Activated CD8-positive, alpha-beta memory T cell treated with anti-CD3 and anti-CD28 coated beads for 4 hours (primary cell): ENCODE data around the gene DUSP28.
"Not testable (repeated sequence)": the region's sequence is repeated elsewhere in the genome, so short reads cannot be mapped to it uniquely, and the experiment has no call there.

Experiments used
- DNase-seq, 2 donors: peaks; one replicate each; pipeline ENCODE4 v3.0.0-alpha.2; 2020; ENCODE audit warnings: low read depth in 2 of 2

The DUSP28 gene

DNA sequence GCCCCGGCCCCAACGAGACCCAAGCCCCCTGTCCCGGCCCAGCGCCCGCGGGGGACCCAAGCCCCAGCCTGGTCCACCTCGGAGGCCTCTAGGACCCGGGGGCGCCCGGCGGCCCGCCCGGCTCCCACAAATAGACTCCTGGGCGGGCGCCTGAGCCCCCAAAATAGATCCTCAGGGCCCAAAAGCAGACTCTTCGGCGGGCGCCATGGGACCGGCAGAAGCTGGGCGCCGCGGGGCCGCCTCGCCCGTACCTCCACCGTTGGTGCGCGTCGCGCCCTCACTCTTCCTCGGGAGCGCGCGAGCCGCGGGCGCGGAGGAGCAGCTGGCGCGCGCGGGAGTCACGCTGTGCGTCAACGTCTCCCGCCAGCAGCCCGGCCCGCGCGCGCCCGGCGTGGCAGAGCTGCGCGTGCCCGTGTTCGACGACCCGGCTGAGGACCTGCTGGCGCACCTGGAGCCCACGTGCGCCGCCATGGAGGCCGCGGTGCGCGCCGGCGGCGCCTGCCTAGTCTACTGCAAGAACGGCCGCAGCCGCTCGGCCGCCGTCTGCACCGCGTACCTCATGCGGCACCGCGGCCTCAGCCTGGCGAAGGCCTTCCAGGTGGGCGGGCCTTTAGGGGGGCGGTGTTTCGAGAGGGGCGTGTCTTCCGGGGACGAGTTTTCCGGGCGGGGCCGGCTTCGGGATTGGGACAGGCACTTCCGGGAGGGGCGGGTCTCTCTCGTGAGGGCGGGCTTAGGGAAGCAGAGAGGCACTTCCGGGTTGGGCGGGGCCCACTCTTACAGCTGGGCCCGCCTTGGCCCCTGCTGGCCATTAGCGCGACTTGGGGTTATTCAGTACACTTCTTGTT, 545 bp downstream of the DUSP28 start:
- peak; percentile 99 for DNase-seq

DNA sequence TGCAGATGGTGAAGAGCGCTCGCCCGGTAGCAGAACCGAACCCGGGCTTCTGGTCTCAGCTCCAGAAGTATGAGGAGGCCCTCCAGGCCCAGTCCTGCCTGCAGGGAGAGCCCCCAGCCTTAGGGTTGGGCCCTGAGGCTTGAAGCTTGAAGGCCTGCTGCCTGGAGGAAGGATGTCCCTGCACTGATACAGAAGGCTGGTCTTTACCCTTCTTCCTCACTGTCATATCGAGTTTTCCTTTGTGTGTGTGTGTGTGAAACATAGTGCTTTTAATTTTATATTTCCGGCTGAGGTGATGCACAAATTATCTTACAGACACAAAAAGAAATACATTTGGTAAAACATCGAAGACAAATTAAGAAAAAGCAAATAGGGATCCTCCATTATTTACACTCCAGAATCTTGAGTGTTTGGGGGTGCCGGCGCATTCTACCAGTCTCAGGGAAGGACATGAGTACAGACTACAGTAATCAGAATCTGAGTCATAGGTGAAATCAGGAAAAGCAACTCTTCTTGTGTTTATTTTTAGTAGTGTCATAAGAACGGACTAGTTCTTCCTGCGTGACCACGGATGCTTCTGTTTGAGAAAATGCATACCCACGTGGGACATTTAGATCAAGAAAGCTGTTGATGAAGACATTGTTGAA, 1.3 kb downstream of the DUSP28 start:
- DNase-seq = no peak

DNA sequence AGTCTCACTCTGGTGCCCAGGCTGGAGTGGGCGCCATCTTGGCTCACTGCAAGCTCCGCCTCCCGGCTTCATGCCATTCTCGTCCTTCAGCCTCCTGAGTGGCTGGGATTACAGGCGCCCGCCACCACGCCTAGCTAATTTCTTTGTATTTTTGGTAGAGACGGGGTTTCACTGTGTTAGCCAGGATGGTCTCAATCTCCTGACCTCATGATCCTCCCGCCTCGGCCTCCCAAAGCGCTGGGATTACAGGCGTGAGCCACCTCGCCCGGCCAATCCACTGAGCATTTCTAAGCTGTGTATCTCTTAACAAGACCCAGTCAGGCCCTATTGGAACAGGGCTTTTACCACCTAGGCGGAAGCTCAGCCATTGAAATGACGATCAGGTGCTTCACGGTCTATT, 3.1 kb downstream of the DUSP28 start:
- not testable (repeated sequence) for DNase-seq

DNA sequence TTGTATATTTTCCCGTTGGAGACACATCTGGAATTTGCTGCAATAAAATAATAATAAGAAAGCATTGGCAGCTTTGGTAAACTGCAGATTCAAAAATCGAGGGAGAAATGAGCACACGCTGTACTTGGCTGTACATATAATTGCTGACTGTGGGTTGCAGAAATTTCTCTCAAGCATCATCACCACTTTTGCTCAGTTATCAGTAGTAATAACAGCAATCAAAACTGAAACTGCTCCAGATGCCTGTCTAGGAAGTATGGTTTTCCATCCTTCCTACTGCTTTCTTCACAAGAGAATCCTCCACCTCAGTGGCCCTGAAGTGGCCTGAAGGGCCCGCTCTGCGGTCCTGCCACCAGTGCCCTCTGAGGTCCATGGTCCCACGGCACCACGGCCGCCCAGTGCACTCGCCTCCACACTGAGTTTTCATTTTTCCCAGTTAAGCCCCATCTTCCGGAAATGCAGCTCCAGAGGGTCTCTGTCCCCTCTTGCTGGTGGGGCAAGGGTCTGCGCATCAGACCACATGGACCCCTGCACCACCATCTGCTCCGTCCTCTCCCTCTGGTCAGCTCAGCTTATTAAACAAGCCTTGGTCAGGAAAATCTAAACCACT, 3.9 kb downstream of the DUSP28 start:
- no peak for DNase-seq

DNA sequence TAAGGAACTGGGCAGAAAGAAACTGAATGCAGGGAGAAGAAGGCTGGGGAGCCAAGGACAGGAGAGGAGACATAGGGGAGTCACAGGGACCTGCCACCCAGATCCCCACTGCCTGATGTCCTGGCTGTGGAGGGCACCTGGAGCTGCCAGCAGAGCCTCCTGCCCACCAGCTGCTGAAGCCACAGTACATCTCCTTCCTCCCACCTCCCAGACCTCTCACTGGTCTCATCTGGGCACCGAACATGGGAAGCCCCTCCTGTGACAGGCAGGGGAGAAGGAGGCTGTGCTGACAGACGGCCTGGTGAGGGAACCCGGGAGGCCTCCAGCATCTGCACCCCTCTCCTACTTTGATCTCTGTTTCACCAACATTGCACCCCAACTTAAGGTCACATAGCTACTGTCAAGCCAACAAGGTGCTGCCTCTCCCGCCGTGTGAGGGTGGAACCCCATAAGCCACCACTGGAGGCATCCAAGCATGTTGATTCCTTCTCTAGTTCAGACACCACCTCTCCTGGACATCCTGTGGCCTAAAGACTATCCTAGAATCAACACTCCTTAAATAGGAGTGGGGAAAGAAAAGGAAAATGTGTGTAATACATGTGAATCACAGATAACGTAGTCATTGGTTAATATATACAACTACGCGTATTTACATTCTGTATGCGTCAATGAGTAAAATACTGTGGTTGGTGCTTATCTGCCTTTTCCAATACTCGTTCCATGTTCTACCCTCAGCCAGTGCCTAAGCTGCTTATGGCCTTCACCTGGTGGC, 4.6 kb downstream of the DUSP28 start:
- DNase-seq = no peak

DNA sequence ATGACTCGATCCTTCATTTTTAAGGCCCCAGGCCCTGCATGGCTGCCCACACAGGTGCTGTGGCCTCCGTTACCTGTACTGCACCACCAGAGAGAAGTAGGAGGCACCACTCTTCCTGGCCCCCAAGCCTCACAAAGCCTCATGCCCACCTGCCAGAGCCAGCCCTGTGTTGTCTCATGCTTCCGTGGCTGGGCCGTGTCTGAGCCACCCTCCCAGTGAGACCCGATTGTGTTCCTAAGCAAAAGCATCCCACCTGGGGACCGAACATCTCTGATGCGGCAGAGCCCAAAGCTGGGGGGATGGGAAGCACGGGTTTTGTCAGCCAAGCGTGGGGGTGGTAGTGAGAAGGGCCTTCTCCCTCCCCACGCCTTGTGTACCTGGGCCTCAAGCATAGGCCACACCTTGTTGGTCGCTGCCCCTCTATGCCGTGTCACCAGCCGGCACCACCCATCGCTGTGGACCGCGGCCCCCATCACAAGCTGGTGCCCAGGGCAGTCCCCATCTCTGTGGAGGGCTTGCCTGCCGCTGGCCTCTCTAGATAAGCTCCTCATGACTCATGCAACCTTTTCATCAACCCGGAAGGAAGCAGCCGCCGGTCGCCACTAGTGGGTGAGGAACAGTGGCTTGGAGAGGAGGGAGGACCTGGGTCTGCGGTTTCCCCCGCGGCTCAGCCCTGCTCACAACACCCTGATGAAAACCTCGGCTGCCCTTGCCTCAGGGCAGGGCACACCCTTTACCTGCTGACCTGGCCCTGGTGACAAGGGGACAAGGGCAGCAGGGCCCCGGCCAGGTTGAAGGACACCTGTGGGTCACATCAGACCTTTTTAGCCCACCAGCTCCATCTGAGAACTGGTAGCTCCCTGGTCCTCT, 5.4 kb downstream of the DUSP28 start:
- DNase-seq = peak; percentile 79 to 86

DNA sequence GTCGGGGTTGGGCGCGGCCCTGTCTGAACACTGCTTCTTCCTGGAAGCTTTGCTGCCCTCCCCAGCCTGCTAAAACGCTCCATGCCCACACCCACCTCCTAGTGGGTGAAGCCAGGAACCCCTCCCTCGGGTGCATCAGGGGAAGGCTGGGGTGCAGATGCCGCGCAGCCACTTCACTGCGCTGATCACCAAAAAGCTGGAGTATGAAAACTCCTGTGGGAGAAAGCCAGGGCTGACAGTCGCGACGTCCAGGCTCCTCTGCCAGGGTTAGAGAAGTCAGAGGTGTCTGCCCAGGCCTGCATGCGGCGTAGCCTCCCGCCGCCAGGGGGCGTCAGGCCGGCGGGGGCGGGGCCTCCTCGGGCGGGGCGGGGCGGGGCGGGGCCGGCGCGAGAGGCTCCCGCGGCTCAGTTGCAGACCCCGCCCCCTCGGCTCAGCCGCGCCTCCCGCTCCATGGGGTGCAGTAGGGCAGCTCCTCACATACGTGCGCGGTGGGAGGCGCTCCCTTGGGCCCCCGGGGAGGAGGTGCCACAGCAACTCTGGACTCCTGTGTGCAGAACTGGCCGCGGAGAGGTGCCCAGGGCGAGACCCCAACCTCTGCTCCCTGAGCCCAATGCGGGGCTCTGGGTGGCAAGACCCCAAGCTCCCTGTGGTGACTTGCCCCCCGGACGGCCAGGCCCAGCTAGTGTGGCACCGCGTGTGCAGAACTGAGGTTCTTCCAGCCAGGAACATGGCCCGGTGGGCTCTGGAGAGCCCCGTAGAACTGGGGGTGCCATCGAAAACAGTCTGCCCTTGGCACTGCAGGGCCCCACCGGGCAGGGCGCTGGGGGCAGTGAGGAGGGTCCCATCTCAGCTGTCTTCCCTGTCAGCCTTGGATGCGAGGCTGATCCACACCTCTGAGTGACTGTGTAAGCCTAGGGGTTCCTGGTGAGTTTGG, 6.3 kb downstream of the DUSP28 start:
- DNase-seq = peak; percentile 86 to 89

DNA sequence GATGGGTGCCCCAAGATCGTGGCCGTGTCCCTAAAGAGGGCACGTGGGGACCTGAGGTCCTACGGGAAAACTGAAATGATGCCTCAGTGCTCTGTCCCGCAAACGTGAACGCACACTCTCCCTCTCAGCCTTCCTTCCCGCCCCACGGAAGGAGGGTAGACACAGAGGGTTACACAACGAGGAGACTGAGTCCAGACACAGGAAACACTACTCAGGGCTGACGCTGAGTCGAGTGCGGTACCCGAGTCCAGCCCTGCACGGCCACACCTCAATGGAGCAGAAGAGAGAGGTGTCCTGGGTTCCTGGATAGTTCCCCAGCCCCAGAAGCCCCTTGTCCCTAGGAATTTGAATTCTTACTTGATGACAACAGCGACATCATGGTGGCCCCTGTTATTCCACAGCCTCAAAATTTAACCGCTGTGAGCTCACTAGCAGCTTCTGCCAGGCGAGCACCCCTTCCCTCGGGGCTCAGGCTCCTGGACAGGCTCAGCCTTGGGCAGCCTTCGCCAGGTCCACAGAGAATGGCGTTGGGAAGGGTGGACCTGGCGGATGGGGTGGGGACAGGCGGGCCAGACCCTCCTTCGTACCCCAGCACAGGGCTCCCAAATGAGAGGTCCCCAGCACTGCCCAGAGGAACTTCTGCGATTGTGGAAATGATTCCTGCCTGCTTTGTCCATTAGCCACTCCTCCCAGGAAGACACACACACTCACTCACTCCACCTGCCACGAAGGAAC, 7.1 kb downstream of the DUSP28 start:
- no peak for DNase-seq

DNA sequence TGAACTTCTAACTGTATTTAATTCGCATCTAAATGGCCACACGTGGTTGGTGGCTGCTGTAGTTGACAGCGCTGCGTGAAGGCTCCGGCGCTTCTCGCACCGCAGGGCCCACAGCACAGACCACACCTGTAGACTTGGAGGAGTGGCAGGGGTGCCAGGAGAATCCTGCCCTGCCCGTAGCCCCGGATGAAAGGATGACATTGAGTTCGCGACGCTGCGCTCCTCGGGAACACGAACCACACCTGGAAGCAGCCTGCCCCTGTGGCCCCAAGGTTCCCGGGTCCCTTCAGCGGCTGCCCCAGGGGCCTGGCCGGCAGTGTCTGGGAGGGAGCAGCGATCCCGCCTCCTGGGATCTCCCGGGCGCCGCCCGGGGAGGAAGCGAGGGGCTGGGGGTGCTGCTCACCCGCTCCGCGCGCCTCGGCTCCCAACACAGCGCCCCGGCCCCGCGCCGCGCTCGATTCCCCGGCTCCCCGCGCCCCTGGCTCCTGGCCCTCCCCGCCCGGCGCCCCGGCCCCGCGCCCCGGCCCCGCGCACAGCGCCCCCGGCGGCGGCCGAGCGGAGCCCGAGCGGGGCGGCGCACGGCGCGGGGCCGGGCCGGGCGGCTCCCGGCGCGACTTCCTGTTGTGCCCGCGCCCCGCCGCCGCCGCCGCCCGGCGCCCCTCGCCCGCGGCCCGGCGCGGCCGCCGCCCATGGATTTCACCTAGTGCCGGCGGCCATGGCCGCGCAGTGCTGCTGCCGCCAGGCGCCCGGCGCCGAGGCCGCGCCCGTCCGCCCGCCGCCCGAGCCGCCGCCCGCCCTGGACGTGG, 7.9 kb downstream of the DUSP28 start, which contains the start of gene RNPEPL1:
Gene RNPEPL1 (plus strand): TSS at position 613 of the 806 bp plus-strand sequence. CDS start 103 bp downstream, at position 716.
- DNase-seq = no peak

DNA sequence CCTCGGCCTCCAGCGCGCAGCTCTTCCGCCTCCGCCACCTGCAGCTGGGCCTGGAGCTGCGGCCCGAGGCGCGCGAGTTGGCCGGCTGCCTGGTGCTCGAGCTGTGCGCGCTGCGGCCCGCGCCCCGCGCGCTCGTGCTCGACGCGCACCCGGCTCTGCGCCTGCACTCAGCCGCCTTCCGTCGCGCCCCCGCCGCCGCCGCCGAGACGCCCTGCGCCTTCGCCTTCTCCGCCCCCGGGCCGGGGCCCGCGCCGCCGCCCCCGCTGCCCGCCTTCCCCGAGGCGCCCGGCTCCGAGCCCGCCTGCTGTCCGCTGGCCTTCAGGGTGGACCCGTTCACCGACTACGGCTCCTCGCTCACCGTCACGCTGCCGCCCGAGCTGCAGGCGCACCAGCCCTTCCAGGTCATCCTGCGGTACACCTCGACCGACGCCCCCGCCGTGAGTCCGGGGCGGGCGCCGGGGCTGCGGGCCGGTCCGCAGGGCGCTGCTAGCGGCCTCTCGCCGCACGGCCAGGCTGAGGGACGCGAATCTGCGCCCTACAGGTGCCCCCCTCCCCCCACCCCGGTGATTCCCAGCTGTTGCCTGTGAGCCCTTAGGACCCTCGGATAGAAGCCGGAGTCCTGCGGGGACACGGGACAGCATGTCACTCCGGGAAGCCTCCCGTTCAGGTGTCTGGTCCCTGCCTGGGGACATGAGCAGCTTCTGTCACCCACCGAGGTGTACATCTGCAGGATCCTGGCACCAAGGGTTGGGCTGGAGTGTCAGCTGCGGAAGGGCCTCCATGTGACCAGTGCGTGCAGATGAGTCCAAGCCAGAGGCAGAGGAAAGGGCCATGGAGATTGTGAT, 8.7 kb downstream of the DUSP28 start:
- no peak for DNase-seq

DNA sequence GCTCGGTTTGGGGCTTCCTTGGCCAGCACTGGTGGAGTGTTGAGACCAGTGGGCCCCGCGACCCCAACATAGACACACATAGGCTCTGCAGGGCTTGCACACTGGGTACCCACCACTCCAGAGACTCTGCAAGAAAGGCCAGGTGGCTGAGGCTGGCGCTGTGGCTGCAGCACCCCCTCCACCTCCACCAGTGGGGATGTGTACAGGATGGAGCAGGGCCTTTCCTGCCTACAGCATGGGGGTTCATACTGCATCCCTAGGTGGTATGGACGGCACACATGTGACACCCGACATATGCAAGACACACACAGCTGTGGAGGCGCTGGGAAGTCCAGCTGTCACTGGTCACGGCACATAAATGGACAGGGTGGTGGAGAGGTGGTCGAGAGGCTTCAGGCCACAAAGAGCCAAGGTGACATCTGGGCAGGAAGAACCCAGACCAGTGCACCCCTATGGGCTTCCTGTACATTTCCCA, 9.4 kb downstream of the DUSP28 start:
- DNase-seq = no peak

DNA sequence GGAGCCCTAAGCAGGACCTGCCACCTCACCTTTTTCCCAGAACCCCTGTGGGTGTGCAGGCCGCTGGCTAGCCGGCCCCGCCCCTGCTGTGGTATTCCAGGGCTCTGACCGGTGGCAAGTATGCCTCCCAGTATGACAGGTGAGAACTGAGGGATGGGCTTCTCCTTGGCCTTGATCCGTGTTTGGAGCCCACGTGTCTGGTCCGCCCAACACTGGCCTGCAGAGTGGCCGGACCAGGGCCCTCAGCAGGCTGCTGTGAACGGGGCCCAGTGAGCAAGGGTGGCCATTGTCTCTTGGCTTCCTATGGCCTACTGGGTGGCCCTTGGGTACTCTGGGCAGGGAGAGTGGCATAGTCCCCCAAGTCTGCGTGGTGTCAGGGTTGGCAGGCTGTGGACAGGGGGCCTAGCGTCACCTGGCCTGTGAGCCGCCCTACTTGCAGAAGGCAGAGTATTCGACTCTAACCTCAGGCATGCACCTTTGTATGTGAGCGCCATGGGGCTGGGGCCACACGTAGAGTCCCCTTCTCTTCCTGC, 9.9 kb downstream of the DUSP28 start:
- DNase-seq = no peak

DNA sequence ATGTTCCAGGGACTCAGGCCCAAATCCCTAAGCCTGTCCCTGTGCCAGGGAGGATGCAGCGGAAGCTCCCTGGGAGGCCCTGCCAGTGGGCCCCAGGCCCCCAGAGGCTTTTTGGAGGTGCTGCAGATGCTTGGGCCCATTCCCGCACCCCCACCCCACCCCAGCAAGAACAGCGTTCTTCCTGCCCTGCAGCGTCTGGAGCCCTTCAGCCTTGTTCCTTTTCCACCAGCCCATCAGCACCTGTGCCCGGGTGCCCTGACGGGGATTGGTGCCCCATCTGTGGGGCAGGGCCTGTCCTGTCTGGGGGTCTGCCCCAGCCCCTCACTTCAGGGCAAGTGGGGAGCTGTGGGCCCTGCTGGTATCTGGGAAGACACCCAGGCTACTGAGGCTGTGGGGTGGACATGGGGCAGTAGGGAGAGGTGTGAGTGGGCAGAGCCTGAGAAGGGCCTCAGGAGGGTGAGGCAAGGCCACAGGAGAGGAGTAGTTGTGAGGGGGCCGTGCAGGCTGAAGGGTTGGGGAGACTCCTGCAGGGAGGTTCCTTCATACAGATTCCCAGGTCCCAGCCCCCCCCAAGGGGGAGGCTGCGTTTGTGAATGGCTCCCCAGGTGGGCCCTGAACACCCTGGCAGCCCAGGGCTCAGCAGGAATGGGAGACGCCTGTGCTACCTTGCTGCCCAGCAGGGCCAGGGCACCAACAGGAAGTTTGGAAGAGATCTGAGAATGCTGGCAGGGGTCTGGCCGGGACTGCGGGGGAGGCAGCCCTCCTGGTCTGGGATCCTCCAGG, 10.6 kb downstream of the DUSP28 start:
- no peak for DNase-seq

DNA sequence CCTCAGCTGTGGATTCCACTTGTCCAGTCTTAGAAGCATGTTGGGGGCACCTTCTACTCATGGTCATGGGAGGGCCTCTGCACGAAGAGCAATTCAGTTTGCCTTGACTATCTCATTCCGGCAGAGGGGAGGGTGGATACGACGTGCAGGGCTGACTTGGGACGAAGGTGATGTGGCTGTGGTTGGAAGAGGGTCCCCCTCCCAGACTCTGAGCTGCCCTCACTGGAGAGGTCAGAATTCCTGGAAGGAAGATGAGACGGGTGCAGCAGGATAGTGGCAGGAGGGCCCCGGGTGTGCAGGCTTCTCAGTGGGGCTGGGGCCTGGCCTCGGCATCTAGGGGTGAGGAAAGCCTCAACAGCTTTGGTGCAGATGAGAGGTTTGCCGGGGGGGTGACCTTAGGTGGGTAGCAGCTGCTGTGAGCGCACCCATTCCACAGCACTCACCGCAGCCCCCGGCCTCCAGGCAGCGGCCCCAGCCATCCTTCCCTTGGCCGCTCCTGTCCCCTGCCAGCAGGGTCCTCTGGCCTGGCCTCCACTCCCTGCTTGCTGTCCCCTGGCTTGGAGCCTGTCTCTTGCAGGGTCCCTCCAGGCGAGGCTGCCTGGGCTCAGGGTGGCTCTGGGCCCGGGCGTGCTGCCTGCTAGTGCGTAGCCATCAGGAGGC, 11.3 kb downstream of the DUSP28 start:
- DNase-seq = no peak

DNA sequence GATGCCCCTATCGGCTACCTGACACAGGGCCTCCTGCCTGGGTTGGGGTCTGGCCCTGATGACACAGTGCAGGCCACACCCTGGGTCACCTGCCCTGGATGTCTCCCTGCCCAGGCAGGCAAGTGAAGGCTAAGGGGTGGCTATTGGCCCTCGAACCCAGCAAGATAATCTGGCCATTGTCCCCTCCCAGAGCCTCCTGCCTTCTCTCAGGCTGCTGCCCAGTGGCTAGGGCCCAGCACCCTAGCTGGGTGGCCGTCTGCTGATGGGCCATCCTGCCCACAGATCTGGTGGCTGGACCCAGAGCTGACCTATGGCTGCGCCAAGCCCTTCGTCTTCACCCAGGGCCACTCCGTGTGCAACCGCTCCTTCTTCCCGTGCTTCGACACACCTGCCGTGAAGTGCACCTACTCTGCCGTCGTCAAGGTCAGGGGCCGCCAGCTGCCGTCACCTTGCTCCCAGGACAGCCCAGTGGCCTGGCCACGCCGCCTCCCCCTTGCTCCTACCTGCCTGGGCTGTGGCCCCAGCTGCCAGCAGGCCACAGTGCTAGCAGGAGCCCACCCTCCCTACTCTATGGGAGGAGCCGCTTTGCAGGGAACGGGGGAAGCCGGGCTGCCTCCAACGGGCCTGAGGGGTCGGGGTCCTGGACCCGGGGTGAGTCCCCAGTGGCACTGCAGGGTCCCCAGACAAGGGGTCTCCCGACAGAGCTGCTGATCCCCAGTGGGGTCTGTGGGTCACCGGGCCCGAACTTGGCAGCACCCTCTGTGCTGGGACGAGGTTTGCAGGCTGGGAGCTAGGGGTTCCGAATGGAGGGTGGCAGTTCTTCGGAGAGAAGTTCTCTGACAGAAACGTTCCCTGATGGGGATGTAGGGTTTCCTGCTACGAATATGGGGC, 12.2 kb downstream of the DUSP28 start:
- no peak for DNase-seq
